SK-N-SH (cell line): ENCODE data around the gene TNPO1. TPM values are rescaled to one million over a fixed set of nuclear protein-coding genes. Genes with fewer than 3 reads are reported as not detected.

Source experiments
- CTCF ChIA-PET: fragments of 300-600, 350-600 bp; formaldehyde crosslinking; extraction: SDS; loops from one replicate; lab custom pipeline; 2021; lab: Yijun Ruan, JAX
- POLR2A ChIA-PET: fragments of 350-600 bp; sonication (Branson Sonifier 250); formaldehyde crosslinking; extraction: SDS; loops from one replicate; lab custom pipeline; 2020; ENCODE audit warnings: antibody characterized with exemption, inconsistent platforms; lab: Yijun Ruan, JAX
- DNase-seq: peaks from one replicate; pipeline ENCODE4 v3.0.0; 2012
- H2AFZ ChIP-seq: fragments of 200-600 bp; sonication (generic); 2 replicates; pipeline ENCODE4 v1.8.1; 2016; ENCODE audit warnings: antibody characterized with exemption, mild to moderate bottlenecking, low read depth
- H3F3A ChIP-seq: fragments of 200-600 bp; sonication (generic); replicated peaks from 2 replicates; pipeline ENCODE3; 2016; ENCODE audit warnings: antibody characterized with exemption, mild to moderate bottlenecking; ENCODE audit not compliant: insufficient read depth
- H3K27ac ChIP-seq, 2 experiments: fragments of 200-500 bp in 1 of 2; fragments of 200-600 bp in 1 of 2; sonication (Bioruptor generic) in 1 of 2; sonication (generic), shearing (Covaris generic) in 1 of 2; 2 replicates each; pipeline versions ENCODE4 v1.5.1 to v1.6.1; 2014 to 2016; ENCODE audit warnings: low read depth in 2 of 2, inconsistent platforms in 1 of 2, low read length in 1 of 2, mild to moderate bottlenecking in 1 of 2, mixed read lengths in 1 of 2
- H3K27me3 ChIP-seq: fragments of 200-600 bp; sonication (generic), shearing (Covaris generic); 2 replicates; pipeline ENCODE4 v1.6.1; 2016; ENCODE audit warnings: mixed run types; ENCODE audit not compliant: insufficient read depth
- H3K36me3 ChIP-seq, 2 experiments: fragments of 200-500 bp in 1 of 2; fragments of 200-600 bp in 1 of 2; sonication (Bioruptor generic) in 1 of 2; sonication (generic) in 1 of 2; replicated peaks in 1 of 2; 2 replicates each; pipeline versions ENCODE3 to v1.5.1; 2014 to 2016; ENCODE audit warnings: low read length in 1 of 2, mild to moderate bottlenecking in 1 of 2; ENCODE audit not compliant: insufficient read depth in 2 of 2, control insufficient read depth in 1 of 2
- H3K4me1 ChIP-seq, 2 experiments: fragments of 200-500 bp in 1 of 2; fragments of 200-600 bp in 1 of 2; sonication (Bioruptor generic) in 1 of 2; sonication (generic), shearing (Covaris generic) in 1 of 2; 2 replicates each; pipeline versions ENCODE4 v1.5.1 to v1.6.1; 2014 to 2016; ENCODE audit warnings: low read depth in 1 of 2, low read length in 1 of 2, mixed run types in 1 of 2; ENCODE audit not compliant: insufficient read depth in 2 of 2, control insufficient read depth in 1 of 2
- H3K4me2 ChIP-seq: fragments of 200-600 bp; sonication (generic), shearing (Covaris generic); 2 replicates; pipeline ENCODE4 v1.6.1; 2017; ENCODE audit warnings: mixed run types
- H3K4me3 ChIP-seq, 2 experiments: fragments of 200-500 bp in 1 of 2; fragments of 200-600 bp in 1 of 2; sonication (Bioruptor generic) in 1 of 2; sonication (generic), shearing (Covaris generic) in 1 of 2; 2 replicates each; pipeline versions ENCODE4 v1.5.1 to v1.8.1; 2014 to 2016; ENCODE audit warnings: low read depth in 2 of 2, inconsistent platforms in 1 of 2, low read length in 1 of 2, mild to moderate bottlenecking in 1 of 2, mixed read lengths in 1 of 2, moderate library complexity in 1 of 2
- H3K79me2 ChIP-seq: fragments of 200-600 bp; sonication (generic); 2 replicates; pipeline ENCODE4 v1.8.1; 2017; ENCODE audit warnings: mild to moderate bottlenecking; ENCODE audit not compliant: insufficient read depth
- H3K9ac ChIP-seq: fragments of 200-600 bp; sonication (generic); 2 replicates; pipeline ENCODE4 v1.6.1; 2017; ENCODE audit warnings: mixed run types
- H3K9me2 ChIP-seq: fragments of 200-600 bp; sonication (generic); 2 replicates; pipeline ENCODE4 v1.6.1; 2017; ENCODE audit warnings: mixed run types
- H3K9me3 ChIP-seq: fragments of 200-600 bp; sonication (generic); 2 replicates; pipeline ENCODE4 v1.6.1; 2017; ENCODE audit warnings: mixed run types, mild to moderate bottlenecking, moderate library complexity
- H4K20me1 ChIP-seq: fragments of 200-600 bp; sonication (generic); 2 replicates; pipeline ENCODE4 v1.6.1; 2017; ENCODE audit warnings: mild to moderate bottlenecking, mixed run types; ENCODE audit not compliant: insufficient read depth
- ELF1 ChIP-seq: IDR thresholded peaks from 2 replicates; pipeline ENCODE4 v1.4.0; 2012
- EP300 ChIP-seq, 2 experiments: IDR thresholded peaks; 2 replicates each; pipeline versions ENCODE4 v1.4.0 to v1.6.1; 2012; ENCODE audit warnings: borderline replicate concordance in 1 of 2, low read depth in 1 of 2, low read length in 1 of 2
- FOSL2 ChIP-seq: IDR thresholded peaks from 2 replicates; pipeline ENCODE4 v1.4.0; 2012; ENCODE audit warnings: low read depth, mild to moderate bottlenecking, moderate library complexity, borderline replicate concordance
- GABPA ChIP-seq: IDR thresholded peaks from 2 replicates; pipeline ENCODE4 v1.4.0; 2012; ENCODE audit warnings: low read depth, mild to moderate bottlenecking
- MXI1 ChIP-seq: IDR thresholded peaks from 2 replicates; pipeline ENCODE4 v1.6.1; 2012; ENCODE audit warnings: mild to moderate bottlenecking, low read depth, low read length, improper control_type of control experiment
- NFIC ChIP-seq: IDR thresholded peaks from 2 replicates; pipeline ENCODE4 v1.4.0; 2012; ENCODE audit warnings: borderline replicate concordance
- POLR2AphosphoS5 ChIP-seq: IDR thresholded peaks from 2 replicates; pipeline ENCODE4 v1.6.1; 2012; ENCODE audit warnings: low read depth, low read length
- RAD21 ChIP-seq: IDR thresholded peaks from 2 replicates; pipeline ENCODE4 v1.6.1; 2012; ENCODE audit warnings: mild to moderate bottlenecking, low read length
- RCOR1 ChIP-seq: fragments of 150-350 bp; IDR thresholded peaks from 2 replicates; pipeline ENCODE4 v1.6.1; 2017; ENCODE audit warnings: antibody characterized with exemption, low read length
- RFX5 ChIP-seq: IDR thresholded peaks from 2 replicates; pipeline ENCODE4 v1.6.1; 2012; ENCODE audit warnings: mild to moderate bottlenecking, improper control_type of control experiment, low read length
- SIN3A ChIP-seq: IDR thresholded peaks from 2 replicates; pipeline ENCODE4 v1.6.1; 2012; ENCODE audit warnings: low read depth, mild to moderate bottlenecking, low read length, moderate library complexity, borderline replicate concordance
- SMC3 ChIP-seq: IDR thresholded peaks from 2 replicates; pipeline ENCODE4 v1.6.1; 2012; ENCODE audit warnings: low read depth, low read length, improper control_type of control experiment
- TAF1 ChIP-seq: IDR thresholded peaks from 2 replicates; pipeline ENCODE4 v1.6.1; 2012; ENCODE audit warnings: low read depth, mild to moderate bottlenecking, low read length, moderate library complexity, borderline replicate concordance
- TCF12 ChIP-seq: IDR thresholded peaks from 2 replicates; pipeline ENCODE4 v1.4.0; 2012
- TEAD4 ChIP-seq: IDR thresholded peaks from 2 replicates; pipeline ENCODE4 v1.4.0; 2012; ENCODE audit warnings: mild to moderate bottlenecking, borderline replicate concordance; ENCODE audit not compliant: insufficient read depth
- WGBS: methylation state at CpG from one replicate; pipeline ENCODE4 v1.1.6; 2017; ENCODE audit warnings: low lambda C conversion rate; 5-methylcytosine and 5-hydroxymethylcytosine counted together
- polyA plus RNA-seq, 3 experiments: library from polyadenylated mRNA; depleted of rRNA; stranded (reverse); fragments of >200 nt; gene quantifications; 2 replicates each; pipeline ENCODE4 v1.2.3, GENCODE V29; 2012
- TF ChIP-seq, protein P1 (sequence below): IDR thresholded peaks from 2 replicates; pipeline ENCODE4 v1.4.0; 2012; ENCODE audit warnings: low read depth, borderline replicate concordance
- TF ChIP-seq, protein P2 (sequence below): IDR thresholded peaks from 2 replicates; pipeline ENCODE4 v1.4.0; 2012; ENCODE audit warnings: low read depth, borderline replicate concordance
- TF ChIP-seq, protein P3 (sequence below): fragments of 150-350 bp; IDR thresholded peaks from 2 replicates; pipeline ENCODE4 v1.6.1; 2016; ENCODE audit warnings: mild to moderate bottlenecking, low read depth, low read length
- TF ChIP-seq, protein P4 (sequence below): fragments of 150-350 bp; IDR thresholded peaks from 2 replicates; pipeline ENCODE4 v1.6.1; 2017; ENCODE audit warnings: antibody characterized with exemption, low read length, low read depth, borderline replicate concordance

TNPO1 gene
- polyA plus RNA-seq, 1 of the 3 experiments (the other 2 are of a cell fraction), result 19.9 TPM

DNA sequence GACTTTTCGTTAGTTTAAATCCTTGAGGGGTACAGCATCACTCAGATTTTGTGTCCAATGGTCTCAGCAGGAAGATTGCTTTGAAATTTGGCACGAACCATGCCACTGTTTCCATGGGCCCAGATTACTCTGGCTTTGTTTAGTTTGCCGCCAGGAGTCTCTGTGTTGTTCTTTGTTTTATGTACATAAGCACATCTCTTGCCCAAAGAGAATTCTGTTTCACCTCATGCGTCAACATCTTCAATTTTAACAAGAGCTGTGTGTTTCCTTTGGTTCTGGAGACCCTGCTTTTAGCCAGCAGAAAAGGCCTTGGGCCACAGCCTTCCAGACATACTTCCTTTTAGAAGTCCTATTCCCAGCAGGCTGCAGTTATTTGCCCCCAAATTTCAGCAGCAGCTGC lies 62.4 kb downstream of the TNPO1 start:
- no peak overlapping the region for H3K9ac ChIP-seq
- no peak overlapping the region for H2AFZ ChIP-seq
- no peak for DNase-seq
- TF ChIP-seq RCOR1, result no peak
- TF ChIP-seq, all 33 proteins: peak for 0
- CTCF ChIA-PET, result interaction anchor here (1.2 kb wide), 1 partner anchor 15 kb away, joined by 3 read pairs; no protein-coding TSS in a partner anchor
- H3K4me2 ChIP-seq, result no peak overlapping the region
- H3K9me3 ChIP-seq, result no peaks in the 10 kb centered on the region
- peaks cover 8% of the 10 kb centered on the region for H3F3A ChIP-seq
- WGBS, result 88% methylated on average over 4 of the region's 4 CpGs
- peaks cover 81% of the 10 kb centered on the region for H3K79me2 ChIP-seq
- no peak overlapping the region for H3K4me3 ChIP-seq
- POLR2A ChIA-PET, result no interaction called here
- peak overlapping the region in 1 of 2 experiments; percentile 47; a peak in 1 of 4 replicates for H3K27ac ChIP-seq
- H3K27me3 ChIP-seq, result no peaks in the 10 kb centered on the region
- no peaks in the 10 kb centered on the region for H4K20me1 ChIP-seq
- H3K9me2 ChIP-seq, result no peaks in the 10 kb centered on the region
- no peaks in the 10 kb centered on the region for H3K4me1 ChIP-seq
- peaks cover 85 to 99% of the 10 kb centered on the region in 2 experiments for H3K36me3 ChIP-seq

DNA sequence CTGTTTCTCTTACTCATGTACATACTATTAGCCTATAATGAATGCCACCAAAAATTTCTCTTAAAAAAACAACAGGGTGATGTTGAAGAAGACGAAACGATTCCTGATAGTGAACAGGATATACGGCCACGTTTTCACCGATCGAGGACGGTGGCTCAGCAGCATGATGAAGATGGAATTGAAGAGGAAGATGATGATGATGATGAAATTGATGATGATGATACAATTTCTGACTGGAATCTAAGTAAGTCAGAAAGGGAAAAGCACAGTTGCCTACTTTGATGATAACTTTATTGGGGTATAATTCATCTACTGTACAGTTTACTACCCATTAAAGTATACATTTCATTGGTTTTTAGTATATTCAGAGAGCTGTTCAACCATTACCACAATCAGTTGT lies 66.5 kb downstream of the TNPO1 start:
- TF ChIP-seq RFX5 (no peak), SMC3 (no peak), FOSL2 (no peak), POLR2AphosphoS5 (no peak), GABPA (no peak), MXI1 (no peak), EP300 (IDR thresholded peaks at IDR 0.05; ENCODE audit: borderline replicate concordance in 1 of 2, low read depth in 1 of 2, low read length in 1 of 2) (no peak), SIN3A (no peak), NFIC (no peak), TCF12 (no peak), ELF1 (no peak), TAF1 (no peak), TEAD4 (no peak), RAD21 (no peak)
- TF ChIP-seq, protein P1, sequence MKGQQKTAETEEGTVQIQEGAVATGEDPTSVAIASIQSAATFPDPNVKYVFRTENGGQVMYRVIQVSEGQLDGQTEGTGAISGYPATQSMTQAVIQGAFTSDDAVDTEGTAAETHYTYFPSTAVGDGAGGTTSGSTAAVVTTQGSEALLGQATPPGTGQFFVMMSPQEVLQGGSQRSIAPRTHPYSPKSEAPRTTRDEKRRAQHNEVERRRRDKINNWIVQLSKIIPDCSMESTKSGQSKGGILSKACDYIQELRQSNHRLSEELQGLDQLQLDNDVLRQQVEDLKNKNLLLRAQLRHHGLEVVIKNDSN, result no peak
- TF ChIP-seq, protein P2, sequence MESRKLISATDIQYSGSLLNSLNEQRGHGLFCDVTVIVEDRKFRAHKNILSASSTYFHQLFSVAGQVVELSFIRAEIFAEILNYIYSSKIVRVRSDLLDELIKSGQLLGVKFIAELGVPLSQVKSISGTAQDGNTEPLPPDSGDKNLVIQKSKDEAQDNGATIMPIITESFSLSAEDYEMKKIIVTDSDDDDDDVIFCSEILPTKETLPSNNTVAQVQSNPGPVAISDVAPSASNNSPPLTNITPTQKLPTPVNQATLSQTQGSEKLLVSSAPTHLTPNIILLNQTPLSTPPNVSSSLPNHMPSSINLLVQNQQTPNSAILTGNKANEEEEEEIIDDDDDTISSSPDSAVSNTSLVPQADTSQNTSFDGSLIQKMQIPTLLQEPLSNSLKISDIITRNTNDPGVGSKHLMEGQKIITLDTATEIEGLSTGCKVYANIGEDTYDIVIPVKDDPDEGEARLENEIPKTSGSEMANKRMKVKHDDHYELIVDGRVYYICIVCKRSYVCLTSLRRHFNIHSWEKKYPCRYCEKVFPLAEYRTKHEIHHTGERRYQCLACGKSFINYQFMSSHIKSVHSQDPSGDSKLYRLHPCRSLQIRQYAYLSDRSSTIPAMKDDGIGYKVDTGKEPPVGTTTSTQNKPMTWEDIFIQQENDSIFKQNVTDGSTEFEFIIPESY, result no peak
- TF ChIP-seq, protein P3, sequence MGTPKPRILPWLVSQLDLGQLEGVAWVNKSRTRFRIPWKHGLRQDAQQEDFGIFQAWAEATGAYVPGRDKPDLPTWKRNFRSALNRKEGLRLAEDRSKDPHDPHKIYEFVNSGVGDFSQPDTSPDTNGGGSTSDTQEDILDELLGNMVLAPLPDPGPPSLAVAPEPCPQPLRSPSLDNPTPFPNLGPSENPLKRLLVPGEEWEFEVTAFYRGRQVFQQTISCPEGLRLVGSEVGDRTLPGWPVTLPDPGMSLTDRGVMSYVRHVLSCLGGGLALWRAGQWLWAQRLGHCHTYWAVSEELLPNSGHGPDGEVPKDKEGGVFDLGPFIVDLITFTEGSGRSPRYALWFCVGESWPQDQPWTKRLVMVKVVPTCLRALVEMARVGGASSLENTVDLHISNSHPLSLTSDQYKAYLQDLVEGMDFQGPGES, result no peak
- TF ChIP-seq, protein P4, sequence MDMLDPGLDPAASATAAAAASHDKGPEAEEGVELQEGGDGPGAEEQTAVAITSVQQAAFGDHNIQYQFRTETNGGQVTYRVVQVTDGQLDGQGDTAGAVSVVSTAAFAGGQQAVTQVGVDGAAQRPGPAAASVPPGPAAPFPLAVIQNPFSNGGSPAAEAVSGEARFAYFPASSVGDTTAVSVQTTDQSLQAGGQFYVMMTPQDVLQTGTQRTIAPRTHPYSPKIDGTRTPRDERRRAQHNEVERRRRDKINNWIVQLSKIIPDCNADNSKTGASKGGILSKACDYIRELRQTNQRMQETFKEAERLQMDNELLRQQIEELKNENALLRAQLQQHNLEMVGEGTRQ, result no peak
- H3K4me1 ChIP-seq, result peaks cover 0 to 4% of the 10 kb centered on the region in 2 experiments; a peak in 1 of 4 replicates
- peaks cover 64% of the 10 kb centered on the region for H3K79me2 ChIP-seq
- DNase-seq, result no peak
- no peaks in the 10 kb centered on the region for H3K9me3 ChIP-seq
- H4K20me1 ChIP-seq, result no peaks in the 10 kb centered on the region
- peaks cover 2% of the 10 kb centered on the region for H3F3A ChIP-seq
- H3K4me2 ChIP-seq, result no peak overlapping the region
- 96% methylated on average over 7 of the region's 7 CpGs for WGBS
- H3K9me2 ChIP-seq, result no peaks in the 10 kb centered on the region
- H2AFZ ChIP-seq, result no peak overlapping the region
- CTCF ChIA-PET, result interaction anchor here (1.0 kb wide), 1 partner anchor 13 kb away, joined by 3 read pairs; no protein-coding TSS in a partner anchor
- no peak overlapping the region for H3K9ac ChIP-seq
- H3K36me3 ChIP-seq, result peaks cover 84 to 96% of the 10 kb centered on the region in 2 experiments
- no peak overlapping the region for H3K27ac ChIP-seq
- H3K27me3 ChIP-seq, result no peaks in the 10 kb centered on the region
- H3K4me3 ChIP-seq, result no peak overlapping the region
- POLR2A ChIA-PET, result no interaction called here
